Lung (tissue), 12 donors: Measurements from ENCODE around the gene BAD. TPM values are rescaled to one million over a fixed set of nuclear protein-coding genes. Genes with fewer than 3 reads are reported as not detected.
A peak's percentile ranks its signal among the peaks of the same experiment; 100 is the strongest.

Experiments
- ATAC-seq: fragments of 200-7000 bp; cut with Tn5 transposase; one replicate; pipeline ENCODE4 v1.9.1; 2020; ENCODE audit warnings: moderate number of reproducible peaks; ENCODE audit not compliant: insufficient read depth, low FRiP score
- DNase-seq, 3 donors: peaks; one replicate each; pipeline ENCODE4 v3.0.0-alpha.2; 2013 to 2017
- H3K27ac ChIP-seq, 2 donors: one replicate each; pipeline ENCODE4 v1.5.1; 2013; ENCODE audit warnings: mild to moderate bottlenecking in 2 of 2, moderate library complexity in 2 of 2, control low read depth in 1 of 2, inconsistent platforms in 1 of 2, low read depth in 1 of 2, low read length in 1 of 2
- H3K27me3 ChIP-seq, 3 donors: one replicate each; pipeline ENCODE4 v1.5.1; 2013; ENCODE audit warnings: low read length in 2 of 3; ENCODE audit not compliant: control insufficient read depth in 3 of 3, insufficient read depth in 3 of 3
- H3K36me3 ChIP-seq, 4 donors: one replicate each; pipeline ENCODE4 v1.5.1; 2013; ENCODE audit warnings: low read length in 4 of 4, mild to moderate bottlenecking in 1 of 4, moderate library complexity in 1 of 4; ENCODE audit not compliant: control insufficient read depth in 4 of 4, insufficient read depth in 4 of 4
- H3K4me1 ChIP-seq, 5 donors: one replicate each; pipeline ENCODE4 v1.5.1; 2013; ENCODE audit warnings: low read length in 5 of 5, mild to moderate bottlenecking in 2 of 5, moderate library complexity in 1 of 5; ENCODE audit not compliant: control insufficient read depth in 5 of 5, insufficient read depth in 5 of 5
- H3K4me3 ChIP-seq: one replicate; pipeline ENCODE4 v1.5.1; 2013; ENCODE audit warnings: mild to moderate bottlenecking, control low read depth, moderate library complexity
- H3K9ac ChIP-seq, 2 donors: one replicate each; pipeline ENCODE4 v1.5.1; 2013; ENCODE audit warnings: low read length in 2 of 2, control low read depth in 1 of 2; ENCODE audit not compliant: insufficient read depth in 1 of 2
- H3K9me3 ChIP-seq, 4 donors: one replicate each; pipeline ENCODE4 v1.5.1; 2013; ENCODE audit warnings: low read length in 3 of 4, mild to moderate bottlenecking in 1 of 4, moderate library complexity in 1 of 4; ENCODE audit not compliant: control insufficient read depth in 4 of 4, insufficient read depth in 3 of 4
- CTCF ChIP-seq: IDR thresholded peaks from 2 replicates; pipeline ENCODE4 v1.5.1; 2012; ENCODE audit warnings: mild to moderate bottlenecking; ENCODE audit errors: control extremely low read depth, extremely low read depth
- WGBS, 2 donors: extraction: QIAGEN DNeasy Blood & Tissue Kit; methylation state at CpG; one replicate each; pipeline ENCODE4 v1.1.7; 2013; 5-methylcytosine and 5-hydroxymethylcytosine counted together
- polyA plus RNA-seq, 2 donors: library from polyadenylated mRNA; stranded (reverse); fragments of 200-250 nt; gene quantifications; one replicate each; pipeline ENCODE4 v1.2.1, GENCODE V29; 2013
- total RNA-seq, 2 donors: library from RNA; depleted of rRNA in 1 of 2; stranded (reverse); fragments of >200 nt in 1 of 2; gene quantifications; one replicate each; pipeline ENCODE4 v1.2.1, GENCODE V29; 2014 to 2021
- donor health status: control.
- donor health status: control.
- donor health status: Bipolar disorder and iron deficiency.
- donor health status: healthy.
- donor health status: DM: yes; HTN: yes; CAD: no.

Gene BAD
- total and polyA plus RNA-seq, 4 donors, result 69.5 to 127 (median 75.5) TPM

- Histone ChIP-seq H3K27ac (no peak overlapping the region), H3K27me3 (no peaks in the 10 kb centered on the region)
These were observed 40.4 kb downstream of the BAD start for GRCh38 chr11:64244107-64244506.

GRCh38 chr11:64243236-64243854, 41.1 kb downstream of the BAD start:
- peaks cover 0 to 15% (median 3%) of the 10 kb centered on the region in 4 donors for H3K36me3 ChIP-seq
- peaks cover 0 to 31% (median 17%) of the 10 kb centered on the region in 5 donors for H3K4me1 ChIP-seq
- 89 to 91% methylated on average over 8 of the region's 8 CpGs for WGBS, 2 donors
- no peak overlapping the region for H3K4me3 ChIP-seq
- TF ChIP-seq CTCF, result no peak
- ATAC-seq (no peak), DNase-seq (no peak)
- no peaks in the 10 kb centered on the region for H3K9me3 ChIP-seq
- no peaks in the 10 kb centered on the region for H3K27me3 ChIP-seq
- H3K27ac ChIP-seq, result no peak overlapping the region
- H3K9ac ChIP-seq, result no peak overlapping the region

More at GRCh38 chr11:64244107-64244506, 40.4 kb downstream of the BAD start:
- TF ChIP-seq CTCF, result no peak
- ATAC-seq (no peak), DNase-seq (no peak)
- Histone ChIP-seq H3K9me3 (no peaks in the 10 kb centered on the region), H3K36me3 (peaks cover 0 to 10% (median 1%) of the 10 kb centered on the region in 4 donors), H3K4me3 (no peak overlapping the region), H3K9ac (no peak overlapping the region), H3K4me1 (peaks cover 0 to 31% (median 17%) of the 10 kb centered on the region in 5 donors)
- WGBS, 2 donors, result 64 to 65% methylated on average over 5 of the region's 5 CpGs

- Histone ChIP-seq H3K27ac (peak overlapping the region; percentile 88 to 95), H3K27me3 (no peaks in the 10 kb centered on the region), H3K9me3 (no peaks in the 10 kb centered on the region), H3K4me1 (peaks cover 0 to 24% (median 20%) of the 10 kb centered on the region in 5 donors), H3K4me3 (peak overlapping the region; percentile 75), H3K9ac (peak overlapping the region in 1 of 2 donors; percentile 53), H3K36me3 (peaks cover 0 to 23% (median 6%) of the 10 kb centered on the region in 4 donors)
- DNase-seq, result peak; percentile 43 to 100 (median 56)
- no peak for TF ChIP-seq CTCF
- 0 to 1% methylated on average over 58 to 63 of the region's 63 CpGs for WGBS, 2 donors
- ATAC-seq, result peak; percentile 84
These were observed 42.7 kb downstream of the BAD start for GRCh38 chr11:64241491-64242374.
